ENCODE results near the gene CHRM5.
"Not testable (repeated sequence)": the region's sequence is repeated elsewhere in the genome, so short reads cannot be mapped to it uniquely, and the experiment has no call there.

CHRM5 gene

GRCh38 chr15:33988384-33988783 is 20.1 kb downstream of the CHRM5 start:
- DNase-seq (ENCODE audit: low read depth): no peak

- no peak for DNase-seq (ENCODE audit: low read depth)
These were observed 25.8 kb downstream of the CHRM5 start for GRCh38 chr15:33994005-33994615.

DNA sequence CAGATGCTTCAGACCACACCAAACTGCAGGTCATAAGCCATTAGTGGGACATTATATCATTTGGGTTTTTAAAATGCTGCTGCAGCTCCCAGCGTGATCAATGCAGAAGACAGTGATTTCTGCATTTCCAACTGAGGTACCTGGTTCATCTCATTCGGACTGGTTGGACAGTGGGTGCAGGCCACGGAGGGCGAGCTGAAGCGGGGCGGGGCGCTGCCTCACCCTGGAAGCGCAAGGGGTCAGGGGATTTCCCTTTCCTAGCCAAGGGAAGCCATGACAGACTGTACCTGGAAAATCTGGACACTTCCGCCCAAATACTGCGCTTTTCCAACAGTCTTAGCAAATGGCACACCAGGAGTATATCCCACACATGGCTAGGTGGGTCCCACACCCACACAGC is 27.4 kb downstream of the CHRM5 start:
- DNase-seq (ENCODE audit: low read depth): not testable (repeated sequence)

GRCh38 chr15:34001536-34001935 is 33.2 kb downstream of the CHRM5 start:
- DNase-seq (ENCODE audit: low read depth): no peak

- no peak for DNase-seq (ENCODE audit: low read depth)
These were observed 38.1 kb downstream of the CHRM5 start for GRCh38 chr15:34006381-34006780.

GRCh38 chr15:34009656-34010055 is 41.4 kb downstream of the CHRM5 start:
- no peak for DNase-seq (ENCODE audit: low read depth)

- DNase-seq (ENCODE audit: low read depth): no peak
These were observed 42.6 kb downstream of the CHRM5 start for GRCh38 chr15:34010921-34011320.

DNA sequence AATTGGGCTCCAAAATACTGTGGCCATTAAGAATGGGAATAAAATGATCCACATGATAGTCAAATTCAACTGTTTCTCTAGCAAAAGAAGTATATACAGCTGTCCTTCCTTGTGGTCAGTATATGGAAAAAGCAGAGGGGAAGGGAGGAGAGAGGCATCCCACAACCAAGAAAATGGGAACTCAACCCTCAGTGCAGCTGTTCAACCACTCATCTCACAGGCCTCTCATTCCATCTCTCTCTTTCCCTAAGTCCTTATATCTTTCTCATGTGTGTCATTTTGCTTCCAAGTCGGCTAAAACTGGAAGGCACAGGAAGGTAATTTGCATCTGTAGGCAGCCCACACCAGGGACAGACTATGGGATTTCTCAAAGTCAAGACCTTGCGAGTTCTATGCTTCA is 43.2 kb downstream of the CHRM5 start:
- DNase-seq (ENCODE audit: low read depth): no peak

GRCh38 chr15:34012461-34013028 is 44.2 kb downstream of the CHRM5 start:
- no peak for DNase-seq (ENCODE audit: low read depth)

- DNase-seq (ENCODE audit: low read depth): no peak
These were observed 45.4 kb downstream of the CHRM5 start for GRCh38 chr15:34013746-34014145.

- DNase-seq (ENCODE audit: low read depth): no peak
These were observed 46.3 kb downstream of the CHRM5 start for GRCh38 chr15:34014556-34014955.

DNA sequence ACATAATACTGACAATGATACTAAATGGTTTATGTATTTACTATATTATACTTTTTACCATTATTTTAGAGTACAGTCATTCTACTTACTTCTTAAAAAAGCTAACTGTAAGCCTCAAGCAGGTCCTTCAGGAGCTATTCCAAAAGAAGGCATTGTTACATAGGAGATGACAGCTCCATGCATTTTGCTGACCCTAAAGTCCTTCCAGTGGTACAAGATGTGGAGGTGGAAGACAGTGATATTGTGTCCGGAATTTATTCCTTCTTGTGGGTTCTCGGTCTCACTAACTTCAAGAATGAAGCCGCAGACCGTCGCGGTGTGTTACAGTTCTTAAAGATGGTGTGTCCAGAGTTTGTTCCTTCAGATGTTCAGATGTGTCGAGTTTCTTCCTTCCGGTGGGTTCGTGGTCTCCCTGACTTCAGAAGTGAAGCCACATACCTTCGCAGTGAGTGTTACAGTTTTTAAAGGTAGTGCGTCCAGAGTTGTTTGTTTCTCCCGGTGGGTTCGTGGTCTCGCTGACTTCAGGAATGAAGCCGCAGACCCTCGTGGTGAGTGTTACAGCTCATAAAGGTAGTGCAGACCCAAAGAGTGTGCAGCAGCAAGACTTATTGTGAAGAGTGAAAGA is 49.8 kb downstream of the CHRM5 start:
- DNase-seq (ENCODE audit: low read depth): peak; percentile 1

GRCh38 chr15:34018738-34019137 is 50.4 kb downstream of the CHRM5 start:
- not testable (repeated sequence) for DNase-seq (ENCODE audit: low read depth)

GRCh38 chr15:34019369-34019990 is 51.2 kb downstream of the CHRM5 start:
- no peak for DNase-seq (ENCODE audit: low read depth)

- DNase-seq (ENCODE audit: low read depth): no peak
These were observed 55.6 kb downstream of the CHRM5 start for GRCh38 chr15:34023907-34024306.

DNA sequence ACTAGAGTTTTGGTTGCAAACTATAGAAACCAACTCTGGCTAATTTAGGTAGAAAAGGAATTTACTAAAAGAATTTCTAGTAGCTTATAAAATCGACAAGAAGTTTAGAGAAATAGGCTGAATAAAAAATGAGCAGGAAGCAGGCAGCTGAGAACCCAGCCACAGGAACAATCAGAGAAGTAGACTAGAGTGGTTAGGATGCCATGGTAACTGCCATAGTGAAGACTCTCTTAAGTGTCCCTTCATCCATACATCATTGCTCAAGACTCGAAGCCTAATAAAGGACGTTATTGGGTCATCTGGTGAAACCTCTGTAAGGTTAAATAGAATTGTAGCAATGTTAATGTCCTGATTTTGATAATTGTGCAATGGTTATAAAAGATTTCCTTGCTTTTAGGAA is 57.0 kb downstream of the CHRM5 start:
- DNase-seq (ENCODE audit: low read depth): no peak

DNA sequence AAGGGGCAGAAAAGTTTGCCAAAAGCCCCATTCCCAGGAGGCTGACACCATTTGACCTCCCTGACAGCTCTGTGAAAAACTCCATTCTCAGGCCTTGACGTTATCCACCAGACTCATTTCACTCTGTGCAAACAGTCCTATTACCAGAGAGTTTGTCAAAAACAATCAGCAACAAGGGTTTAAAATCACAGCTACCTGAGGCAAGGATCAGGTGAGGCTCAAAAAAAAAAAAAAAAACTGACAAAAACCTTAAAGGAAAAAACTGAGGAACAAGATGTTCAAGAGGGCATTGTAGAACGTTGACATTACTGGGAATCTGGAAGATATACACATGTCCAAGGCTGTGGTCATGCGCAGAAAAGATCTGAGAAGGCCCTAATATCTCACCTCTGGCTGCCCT is 59.3 kb downstream of the CHRM5 start:
- no peak for DNase-seq (ENCODE audit: low read depth)

- no peak for DNase-seq (ENCODE audit: low read depth)
These were observed 63.9 kb downstream of the CHRM5 start for GRCh38 chr15:34031987-34032760.

GRCh38 chr15:34038023-34038870 is 70.0 kb downstream of the CHRM5 start:
- DNase-seq (ENCODE audit: low read depth): peak; percentile 55

DNA sequence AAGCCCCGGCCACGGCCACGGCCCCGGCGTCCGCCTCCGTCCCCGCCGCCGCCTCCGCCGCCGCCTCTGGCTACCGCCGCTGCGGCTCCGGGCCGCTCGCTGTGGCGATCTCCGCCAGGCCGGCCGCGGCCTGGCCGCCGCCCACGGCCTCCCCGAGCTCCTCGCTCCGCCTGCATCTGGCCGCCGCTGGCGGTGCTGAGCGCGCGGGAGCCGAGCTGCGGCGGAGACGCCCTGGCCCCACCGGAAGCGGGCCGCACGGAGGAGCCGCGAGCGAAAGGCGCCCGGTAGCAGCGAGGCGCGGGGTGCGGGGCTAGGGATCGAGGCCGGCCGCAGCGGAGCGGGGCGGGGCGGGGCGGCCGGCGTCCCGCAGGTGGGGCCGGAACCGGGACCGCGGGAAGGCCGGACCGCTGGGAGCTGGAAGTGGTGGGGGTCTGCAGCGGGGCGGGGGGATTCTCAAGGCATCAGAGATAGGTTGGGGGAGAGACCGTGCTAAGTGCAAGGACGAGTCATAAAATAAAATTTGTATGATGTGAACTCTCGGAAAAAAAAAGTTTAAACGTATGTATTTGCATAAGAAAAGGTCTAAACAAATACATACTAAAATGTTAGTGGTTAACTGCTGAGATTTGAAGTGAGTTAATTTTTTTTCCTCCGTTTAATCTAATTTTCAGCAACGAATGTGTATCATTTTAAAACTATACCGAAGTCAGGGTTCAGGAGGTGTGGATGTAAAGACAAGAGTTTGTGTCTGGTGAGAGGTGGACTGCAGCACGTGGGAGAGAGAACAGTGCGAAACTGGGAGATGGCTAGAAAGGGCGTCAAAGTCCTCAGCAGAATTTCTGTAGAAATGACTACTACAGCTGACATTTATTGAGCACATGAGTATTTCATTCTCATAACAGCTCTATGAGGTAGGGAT is 70.8 kb downstream of the CHRM5 start, which contains the start of gene AVEN:
TSS of gene AVEN (minus strand) at position 334 of the 919 bp plus-strand sequence. CDS start at position 176, 158 bp downstream.
- peak; percentile 42 for DNase-seq (ENCODE audit: low read depth)

Measured in activated T-cell treated with anti-CD3 and anti-CD28 coated beads for 1 hour (primary cell).